ENCODE data around the gene GEMIN2.

- TF ChIP-seq CTCF (IDR thresholded peaks at IDR 0.05) (no peak), POLR2AphosphoS5 (IDR thresholded peaks at IDR 0.05; ENCODE audit: low read depth, low read length) (no peak), TCF7L2 (IDR thresholded peaks at IDR 0.05; ENCODE audit: low read depth, low read length) (no peak), SIN3A (IDR thresholded peaks at IDR 0.05; ENCODE audit: borderline replicate concordance, insufficient read depth, low read depth, low read length) (no peak)
- TF ChIP-seq, protein P1, sequence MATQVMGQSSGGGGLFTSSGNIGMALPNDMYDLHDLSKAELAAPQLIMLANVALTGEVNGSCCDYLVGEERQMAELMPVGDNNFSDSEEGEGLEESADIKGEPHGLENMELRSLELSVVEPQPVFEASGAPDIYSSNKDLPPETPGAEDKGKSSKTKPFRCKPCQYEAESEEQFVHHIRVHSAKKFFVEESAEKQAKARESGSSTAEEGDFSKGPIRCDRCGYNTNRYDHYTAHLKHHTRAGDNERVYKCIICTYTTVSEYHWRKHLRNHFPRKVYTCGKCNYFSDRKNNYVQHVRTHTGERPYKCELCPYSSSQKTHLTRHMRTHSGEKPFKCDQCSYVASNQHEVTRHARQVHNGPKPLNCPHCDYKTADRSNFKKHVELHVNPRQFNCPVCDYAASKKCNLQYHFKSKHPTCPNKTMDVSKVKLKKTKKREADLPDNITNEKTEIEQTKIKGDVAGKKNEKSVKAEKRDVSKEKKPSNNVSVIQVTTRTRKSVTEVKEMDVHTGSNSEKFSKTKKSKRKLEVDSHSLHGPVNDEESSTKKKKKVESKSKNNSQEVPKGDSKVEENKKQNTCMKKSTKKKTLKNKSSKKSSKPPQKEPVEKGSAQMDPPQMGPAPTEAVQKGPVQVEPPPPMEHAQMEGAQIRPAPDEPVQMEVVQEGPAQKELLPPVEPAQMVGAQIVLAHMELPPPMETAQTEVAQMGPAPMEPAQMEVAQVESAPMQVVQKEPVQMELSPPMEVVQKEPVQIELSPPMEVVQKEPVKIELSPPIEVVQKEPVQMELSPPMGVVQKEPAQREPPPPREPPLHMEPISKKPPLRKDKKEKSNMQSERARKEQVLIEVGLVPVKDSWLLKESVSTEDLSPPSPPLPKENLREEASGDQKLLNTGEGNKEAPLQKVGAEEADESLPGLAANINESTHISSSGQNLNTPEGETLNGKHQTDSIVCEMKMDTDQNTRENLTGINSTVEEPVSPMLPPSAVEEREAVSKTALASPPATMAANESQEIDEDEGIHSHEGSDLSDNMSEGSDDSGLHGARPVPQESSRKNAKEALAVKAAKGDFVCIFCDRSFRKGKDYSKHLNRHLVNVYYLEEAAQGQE (IDR thresholded peaks at IDR 0.05; ENCODE audit: insufficient read depth in 1 of 2, low read depth in 2 of 2, low read length in 1 of 2): no peak
Observed at GRCh38 chr14:39080886-39081285, 33.2 kb upstream of the GEMIN2 start.
